Kidney capillary endothelial cell (primary cell): ENCODE measurements around the gene RIPK1.
"Not testable (repeated sequence)": the region's sequence is repeated elsewhere in the genome, so short reads cannot be mapped to it uniquely, and the experiment has no call there.

ENCODE experiments used
- DNase-seq: peaks from one replicate; pipeline ENCODE4 v3.0.0-alpha.2; 2018; ENCODE audit warnings: low spot score

Gene RIPK1

DNA sequence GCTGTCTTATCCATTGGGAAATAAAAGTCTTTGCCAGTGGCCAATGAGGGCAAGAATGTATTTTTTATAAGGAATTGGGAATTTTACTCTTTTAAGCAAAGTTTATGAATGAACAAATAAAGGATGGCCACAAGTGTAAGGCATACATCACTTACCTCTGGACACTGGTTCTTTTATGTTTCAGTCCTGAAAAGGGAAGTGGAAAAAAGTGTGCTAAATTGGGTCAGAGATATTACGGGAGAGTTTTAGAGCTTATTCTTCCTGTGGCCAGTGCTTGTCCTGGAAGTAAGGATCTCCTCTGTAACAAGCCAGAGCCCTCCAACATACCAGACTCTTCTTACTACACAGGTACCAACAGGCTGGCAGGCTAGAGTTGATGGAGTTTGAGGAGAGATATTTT, 22.5 kb upstream of the RIPK1 start:
- no peak for DNase-seq

- no peak for DNase-seq
Observed at GRCh38 chr6:3046295-3046694, 22.0 kb upstream of the RIPK1 start.

DNA sequence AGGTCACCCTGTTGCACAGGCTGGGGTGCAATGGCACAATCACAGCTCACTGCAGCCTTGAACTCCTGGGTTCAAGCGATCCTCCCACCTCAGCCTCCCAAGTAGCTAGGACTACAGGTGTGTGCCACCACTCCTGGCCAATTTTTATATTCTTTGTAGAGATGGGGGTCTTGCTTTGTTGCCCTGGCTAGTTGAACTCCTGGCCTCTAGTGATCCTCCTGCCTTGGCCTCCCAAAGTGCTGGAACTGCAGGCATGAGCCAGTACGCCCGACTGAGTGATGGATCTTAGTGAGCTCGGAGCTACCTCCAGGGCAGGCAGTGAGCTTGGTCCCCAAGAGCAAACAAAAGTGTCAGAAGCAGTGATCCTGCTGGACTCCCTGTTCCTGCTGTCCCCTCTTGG, 20.3 kb upstream of the RIPK1 start:
- DNase-seq = not testable (repeated sequence)

DNA sequence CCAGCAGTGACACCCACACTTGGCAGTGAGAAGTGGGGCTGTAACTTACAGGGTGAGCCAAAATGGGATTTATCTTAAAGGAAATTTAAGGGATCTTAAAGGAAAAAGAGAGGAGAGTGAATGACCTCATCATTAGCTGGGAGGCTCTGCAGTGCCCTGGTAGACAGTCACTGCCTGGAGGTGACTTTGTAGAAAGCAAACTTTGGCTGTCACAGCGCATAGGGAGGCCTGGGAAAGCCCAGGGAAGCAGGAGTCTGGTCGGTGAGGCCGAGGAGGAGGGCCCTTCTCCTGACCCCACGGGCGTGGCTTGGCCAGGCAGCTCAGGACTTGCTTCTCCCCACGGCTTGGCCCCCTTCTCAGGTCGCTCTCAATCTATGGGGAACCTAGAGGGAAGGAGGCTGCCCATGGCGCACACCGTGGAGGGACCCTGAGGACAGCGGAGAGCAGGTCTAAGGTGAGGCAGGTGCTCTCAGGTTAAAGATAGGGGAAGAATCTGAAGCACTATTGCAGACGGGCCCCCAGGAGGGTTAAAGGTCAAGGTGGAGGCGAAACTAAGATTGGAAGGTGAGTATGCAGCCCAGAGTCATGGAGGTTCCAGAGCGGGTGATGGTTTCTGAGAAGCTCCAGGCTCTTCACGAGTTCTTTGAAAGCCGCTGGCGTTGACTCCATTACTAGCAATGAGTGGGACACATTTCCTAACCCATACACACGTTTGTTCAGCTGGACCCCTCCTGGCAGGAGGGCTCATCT, 15.6 kb upstream of the RIPK1 start:
- no peak for DNase-seq

DNA sequence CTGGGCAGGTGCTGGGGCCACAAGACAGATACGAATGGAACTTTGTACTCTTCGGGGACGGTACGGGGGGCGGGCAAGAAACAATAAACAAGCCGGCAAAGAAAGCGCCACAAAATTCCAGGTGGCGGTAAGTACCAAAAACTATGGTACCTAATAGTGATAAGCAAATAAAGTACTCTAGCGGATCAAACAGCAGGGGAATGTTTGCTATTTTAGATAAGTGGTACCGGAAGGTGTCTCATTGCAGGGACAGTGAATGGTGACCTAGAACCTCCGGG, 15.1 kb upstream of the RIPK1 start:
- DNase-seq = no peak

DNA sequence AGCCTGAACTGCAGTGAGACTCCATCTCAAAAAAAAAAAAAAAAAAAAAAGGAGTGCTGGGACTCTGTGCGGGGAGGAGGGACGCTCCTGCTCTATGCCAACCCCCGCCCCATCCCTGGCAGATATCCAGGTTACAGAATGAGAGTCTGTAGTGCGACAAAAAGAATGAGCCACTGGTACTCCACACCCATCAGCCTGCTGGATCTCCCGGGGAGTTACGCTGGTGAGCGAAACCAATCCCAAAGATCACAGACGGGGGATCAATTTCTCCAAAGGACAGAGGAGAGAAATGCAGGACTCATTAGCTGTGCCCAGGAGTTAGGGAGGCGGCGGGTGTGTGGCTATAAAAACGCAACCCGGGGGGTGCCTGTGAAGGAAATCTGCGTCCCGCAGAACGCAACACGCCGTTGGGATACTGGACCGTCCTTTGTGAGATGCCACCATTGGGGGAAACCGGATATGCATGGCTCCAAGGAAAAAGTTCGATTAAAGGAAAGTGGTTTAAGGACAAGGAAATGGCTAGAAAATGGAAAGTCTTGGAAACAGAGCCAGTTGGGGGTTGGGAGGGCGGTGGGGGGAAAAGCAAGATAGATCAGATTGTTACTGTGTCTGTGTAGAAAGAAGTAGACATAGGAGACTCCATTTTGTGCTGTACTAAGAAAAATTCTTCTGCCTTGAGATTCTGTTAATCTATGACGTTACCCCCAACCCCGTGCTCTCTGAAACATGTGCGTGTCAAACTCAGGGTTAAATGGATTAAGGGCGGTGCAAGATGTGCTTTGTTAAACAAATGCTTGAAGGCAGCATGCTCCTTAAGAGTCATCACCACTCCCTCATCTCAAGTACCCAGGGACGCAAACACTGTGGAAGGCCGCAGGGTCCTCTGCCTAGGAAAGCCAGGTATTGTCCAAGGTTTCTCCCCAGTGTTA, 13.8 kb upstream of the RIPK1 start:
- DNase-seq = not testable (repeated sequence)

- not testable (repeated sequence) for DNase-seq
Observed at GRCh38 chr6:3055158-3055499, 13.2 kb upstream of the RIPK1 start.

DNA sequence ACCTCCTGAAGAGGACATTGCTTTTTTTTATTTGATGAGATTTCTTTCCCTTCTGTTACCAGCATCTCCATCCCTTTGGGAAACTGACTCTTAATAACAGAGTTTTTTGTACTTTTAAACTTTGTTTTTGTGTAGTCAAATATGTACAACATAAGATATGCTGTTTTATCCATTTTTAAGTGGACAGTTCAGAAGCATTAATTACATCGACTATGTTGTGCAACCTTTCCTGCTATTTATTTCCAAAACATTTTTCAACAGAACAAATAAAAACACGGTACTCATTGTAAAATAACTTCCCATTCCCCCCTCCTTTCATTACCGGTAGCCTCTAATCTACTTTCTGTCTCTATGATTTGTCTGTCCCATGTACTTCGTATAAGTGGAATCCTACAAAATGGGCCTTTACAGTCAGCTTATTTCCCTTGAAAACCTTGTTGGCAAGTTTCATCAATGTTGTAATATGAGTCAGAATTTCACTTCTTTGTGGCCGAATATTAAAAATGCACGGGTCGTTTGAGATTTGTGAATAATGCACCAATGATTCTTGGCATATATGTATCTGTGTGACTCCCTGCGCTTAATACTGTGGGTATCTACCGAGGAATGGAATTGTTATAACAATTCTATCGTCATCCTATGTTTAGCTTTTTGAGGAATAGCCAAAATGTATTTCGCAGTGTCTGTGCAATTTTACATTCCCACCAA, 11.1 kb upstream of the RIPK1 start:
- no peak for DNase-seq

GRCh38 chr6:3058957-3059356, 9.3 kb upstream of the RIPK1 start:
- no peak for DNase-seq

GRCh38 chr6:3060092-3060491, 8.2 kb upstream of the RIPK1 start:
- DNase-seq = not testable (repeated sequence)

DNA sequence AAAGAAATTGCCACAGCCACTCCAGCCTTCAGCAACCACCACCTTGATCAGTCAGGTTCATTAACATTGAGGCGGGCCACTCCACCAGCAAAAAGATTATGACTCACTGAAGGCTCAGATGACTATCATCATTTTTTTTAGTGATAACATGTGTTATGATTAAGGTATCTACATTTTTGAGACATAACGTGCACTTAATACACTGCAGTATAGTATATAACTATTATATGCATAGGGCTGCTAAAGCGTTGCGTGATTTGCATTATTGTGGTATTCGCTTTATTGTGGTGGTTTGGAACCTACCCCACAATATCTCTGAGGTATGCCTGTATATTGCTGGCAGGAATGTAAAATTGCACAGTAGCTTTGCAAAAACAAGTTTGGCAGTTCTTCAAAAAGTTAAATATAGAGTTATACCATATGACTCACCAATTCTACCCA, 6.8 kb upstream of the RIPK1 start:
- no peak for DNase-seq

DNA sequence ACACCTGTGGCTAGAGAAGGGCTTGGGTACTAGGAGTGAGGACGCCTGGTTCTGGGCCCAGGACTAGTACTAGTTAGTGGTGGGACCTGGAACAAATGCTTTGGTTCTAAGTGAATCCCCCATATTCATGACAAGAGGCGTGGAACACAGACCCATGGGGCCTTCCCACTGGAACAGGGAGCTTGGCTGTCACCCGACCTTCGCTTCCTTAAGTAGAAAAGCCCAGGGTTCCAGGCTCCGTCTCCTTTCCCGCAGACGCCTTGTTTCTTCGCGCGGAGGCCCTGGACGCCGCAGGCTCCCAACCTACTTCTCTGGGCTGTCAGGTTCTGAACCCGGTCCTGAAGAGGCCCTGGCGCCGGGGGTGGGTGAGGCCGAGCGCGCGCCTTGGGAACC, 5.0 kb upstream of the RIPK1 start:
- DNase-seq = not testable (repeated sequence)

- DNase-seq = no peak
Observed at GRCh38 chr6:3063733-3064700, 4.3 kb upstream of the RIPK1 start.

DNA sequence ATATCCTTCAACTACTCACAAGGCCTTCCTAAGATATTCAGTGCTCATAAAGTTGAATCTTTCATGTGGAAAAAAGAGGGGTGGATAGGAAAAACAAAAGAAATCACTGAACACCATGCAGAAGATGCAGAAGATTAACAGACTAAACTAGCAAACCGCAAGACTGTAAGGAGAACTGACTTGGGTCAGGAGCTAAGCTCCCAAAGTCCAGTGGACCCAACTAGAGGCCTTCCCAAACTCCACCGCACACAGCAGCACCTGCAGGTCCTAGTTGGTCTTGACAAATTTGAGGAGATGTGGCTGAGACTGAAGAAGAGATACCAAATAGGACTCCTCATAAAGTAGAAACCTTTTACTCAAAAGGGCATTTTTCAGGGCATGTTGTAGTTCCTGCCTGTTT, 3.3 kb downstream of the RIPK1 start:
- DNase-seq = no peak

GRCh38 chr6:3072798-3073197, 4.5 kb downstream of the RIPK1 start:
- no peak for DNase-seq

DNA sequence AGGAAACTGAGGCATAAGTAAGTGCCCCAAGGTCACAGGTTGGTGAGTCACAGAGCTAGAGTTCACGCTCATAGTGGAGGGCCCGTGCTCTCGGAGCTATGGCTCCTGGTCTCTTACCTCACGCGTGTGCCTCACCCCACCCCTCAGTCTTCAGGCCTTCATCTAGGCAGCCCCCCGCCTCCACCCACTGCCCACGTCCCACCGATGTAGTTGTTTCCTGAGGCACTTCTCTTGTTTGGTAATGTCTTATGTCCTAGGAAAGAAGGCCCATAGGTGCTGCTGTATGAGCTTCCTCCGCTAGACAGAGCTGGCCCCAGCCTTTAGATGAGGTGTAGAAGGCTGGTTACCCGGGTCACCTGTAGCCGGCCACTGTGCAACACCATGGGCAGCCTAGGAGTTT, 5.1 kb downstream of the RIPK1 start:
- no peak for DNase-seq

DNA sequence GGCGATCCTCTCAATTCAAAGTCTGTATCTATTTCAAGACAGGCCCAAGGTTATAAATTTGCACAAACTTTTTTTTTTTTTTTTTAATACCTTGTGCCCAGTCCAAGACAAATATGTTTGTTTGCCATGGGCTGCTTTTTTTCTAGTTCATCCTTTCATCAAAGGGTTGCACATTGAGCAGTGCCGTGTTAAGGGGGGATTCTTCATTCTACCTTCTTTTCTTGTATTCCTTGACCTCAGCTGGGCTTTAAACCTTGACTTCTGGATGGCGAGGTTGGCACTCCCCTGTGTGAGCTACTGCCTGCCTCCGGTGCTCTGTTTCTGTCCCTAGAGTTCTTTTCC, 7.4 kb downstream of the RIPK1 start:
- DNase-seq = no peak

GRCh38 chr6:3076320-3076719, 8.0 kb downstream of the RIPK1 start:
- no peak for DNase-seq

DNA sequence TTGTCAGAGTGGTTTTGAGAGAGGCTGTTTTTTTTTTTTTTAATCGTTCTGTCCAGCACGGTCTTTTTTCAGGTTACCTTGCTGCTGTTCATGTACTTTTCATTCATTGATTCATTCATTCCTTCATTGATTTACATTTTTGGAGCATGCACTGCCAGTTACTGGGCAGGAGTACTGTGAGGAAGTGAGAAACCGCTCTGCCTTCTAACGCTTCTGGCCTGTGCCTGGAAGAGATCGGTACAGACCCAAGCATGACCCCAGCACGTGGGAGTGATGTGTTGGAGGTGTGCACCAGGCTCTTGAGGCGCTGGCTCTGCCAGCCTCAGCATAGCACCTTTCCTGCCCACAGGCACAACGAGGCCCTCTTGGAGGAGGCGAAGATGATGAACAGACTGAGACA, 9.1 kb downstream of the RIPK1 start:
- DNase-seq = no peak

DNA sequence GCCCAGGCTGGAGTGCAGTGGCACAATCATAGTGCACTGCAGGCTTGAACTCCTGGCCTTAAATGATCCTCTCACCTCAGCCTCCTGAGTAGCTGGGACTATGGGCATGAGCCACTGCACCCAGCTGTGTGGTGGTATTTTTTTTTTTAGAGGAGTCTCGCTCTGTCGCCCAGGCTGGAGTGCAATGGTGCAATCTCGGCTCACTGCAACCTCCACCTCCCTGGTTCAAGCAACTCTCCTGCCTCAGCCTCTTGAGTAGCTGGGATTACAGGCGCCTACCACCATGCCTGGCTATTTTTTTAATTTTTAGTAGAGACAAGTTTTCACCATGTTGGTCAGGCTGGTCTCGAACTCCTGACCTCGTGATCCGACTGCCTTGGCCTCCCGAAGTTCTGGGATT, 10.7 kb downstream of the RIPK1 start:
- not testable (repeated sequence) for DNase-seq

DNA sequence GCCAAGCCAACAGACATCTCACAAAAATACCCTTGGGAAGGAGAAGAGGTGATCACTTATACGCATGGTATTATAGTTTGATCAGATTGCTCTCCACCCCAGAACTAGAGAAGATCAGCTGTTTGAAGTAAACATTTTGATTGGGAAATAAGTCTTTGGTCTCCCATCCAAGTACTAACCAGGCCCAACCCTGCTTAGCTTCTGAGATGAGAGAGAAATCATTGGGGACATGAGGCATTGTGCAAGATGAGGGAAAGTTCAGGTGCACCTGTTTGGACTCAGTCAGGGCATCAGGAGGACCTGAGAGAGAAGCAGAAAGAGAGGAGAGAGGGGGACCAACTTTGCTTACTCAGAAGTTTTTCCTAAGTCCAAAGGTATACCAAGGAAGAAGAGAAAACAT, 11.4 kb downstream of the RIPK1 start:
- no peak for DNase-seq

DNA sequence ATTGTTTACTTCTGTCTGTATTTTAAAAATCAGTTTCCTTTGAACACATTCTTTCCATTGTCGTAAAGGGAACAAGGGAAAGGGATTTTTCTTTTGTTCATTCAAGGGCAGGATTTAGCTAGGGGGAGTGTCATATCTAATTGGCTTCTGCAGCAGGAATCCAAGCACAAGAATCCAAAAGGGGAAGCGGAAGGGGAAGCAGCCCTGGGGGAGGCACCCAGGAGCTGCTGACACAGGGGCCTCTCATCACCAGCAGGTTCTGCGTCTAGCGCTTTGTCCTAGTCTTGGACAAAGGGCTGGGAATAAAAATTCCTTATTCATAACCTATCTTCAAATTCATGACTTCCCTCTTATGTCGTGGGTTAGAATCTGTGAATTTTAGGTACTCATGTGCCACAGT, 13.7 kb downstream of the RIPK1 start:
- DNase-seq = no peak
